ENCODE results near the gene CDK18.

DNA sequence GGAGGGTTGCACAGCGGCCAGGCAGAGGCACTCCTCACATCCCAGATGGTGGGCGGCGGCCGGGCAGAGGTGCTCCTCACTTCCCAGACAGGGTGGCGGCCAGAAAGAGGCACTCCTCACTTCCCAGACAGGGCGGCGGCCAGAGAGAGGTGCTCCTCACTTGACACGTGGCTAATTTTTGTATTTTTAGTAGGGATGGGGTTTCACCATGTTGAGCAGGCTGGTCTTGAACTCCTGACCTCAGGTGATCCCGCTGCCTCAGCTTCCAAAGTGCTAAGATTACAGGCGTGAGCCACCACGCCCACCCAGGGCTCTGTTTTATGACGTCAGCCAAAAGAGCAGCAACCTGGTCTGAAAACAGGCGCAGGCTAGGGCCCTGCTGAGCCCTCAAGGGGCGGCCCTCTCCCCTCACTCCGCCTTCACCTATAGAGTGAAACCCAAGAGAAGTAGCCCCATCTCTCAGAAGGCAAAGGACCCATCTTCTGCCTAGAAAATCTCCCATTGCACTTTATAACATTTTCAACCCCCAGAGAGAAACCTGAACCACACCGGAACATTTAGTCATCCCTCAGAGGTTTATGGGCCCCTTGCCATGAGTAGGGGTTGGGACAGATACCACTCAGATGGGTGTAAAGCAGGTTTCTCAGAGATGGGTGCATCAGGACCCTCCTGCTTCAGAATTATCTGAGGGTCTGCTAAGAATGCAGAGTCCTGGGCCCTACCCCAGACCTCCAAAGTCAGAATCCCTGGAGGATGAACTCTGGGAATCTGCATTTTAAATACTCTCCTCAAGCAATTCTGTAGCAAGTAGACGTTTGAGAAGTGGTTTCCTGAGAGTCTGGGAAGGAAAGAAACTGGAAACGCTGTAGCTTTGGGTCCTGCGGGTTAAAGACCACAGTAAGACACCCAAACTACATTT lies 40.8 kb downstream of the CDK18 start:
- no peak for TF ChIP-seq RFX5 (IDR thresholded peaks at IDR 0.05; ENCODE audit: borderline replicate concordance, low read depth, low read length)
- TF ChIP-seq, protein P1, sequence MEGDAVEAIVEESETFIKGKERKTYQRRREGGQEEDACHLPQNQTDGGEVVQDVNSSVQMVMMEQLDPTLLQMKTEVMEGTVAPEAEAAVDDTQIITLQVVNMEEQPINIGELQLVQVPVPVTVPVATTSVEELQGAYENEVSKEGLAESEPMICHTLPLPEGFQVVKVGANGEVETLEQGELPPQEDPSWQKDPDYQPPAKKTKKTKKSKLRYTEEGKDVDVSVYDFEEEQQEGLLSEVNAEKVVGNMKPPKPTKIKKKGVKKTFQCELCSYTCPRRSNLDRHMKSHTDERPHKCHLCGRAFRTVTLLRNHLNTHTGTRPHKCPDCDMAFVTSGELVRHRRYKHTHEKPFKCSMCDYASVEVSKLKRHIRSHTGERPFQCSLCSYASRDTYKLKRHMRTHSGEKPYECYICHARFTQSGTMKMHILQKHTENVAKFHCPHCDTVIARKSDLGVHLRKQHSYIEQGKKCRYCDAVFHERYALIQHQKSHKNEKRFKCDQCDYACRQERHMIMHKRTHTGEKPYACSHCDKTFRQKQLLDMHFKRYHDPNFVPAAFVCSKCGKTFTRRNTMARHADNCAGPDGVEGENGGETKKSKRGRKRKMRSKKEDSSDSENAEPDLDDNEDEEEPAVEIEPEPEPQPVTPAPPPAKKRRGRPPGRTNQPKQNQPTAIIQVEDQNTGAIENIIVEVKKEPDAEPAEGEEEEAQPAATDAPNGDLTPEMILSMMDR (IDR thresholded peaks at IDR 0.05; ENCODE audit: control extremely low read depth in 1 of 3, insufficient read depth in 1 of 3, low read depth in 1 of 3, low read length in 3 of 3): no peak
